Karpas-422 (cell line): Measurements from ENCODE around the gene RBPJ. TPM values are rescaled to one million over a fixed set of nuclear protein-coding genes. Genes with fewer than 3 reads are reported as not detected.

ENCODE experiments used
- DNase-seq: peaks from one replicate; pipeline ENCODE4 v3.0.0-alpha.2; 2015
- H2AFZ ChIP-seq: fragments of 200-600 bp; sonication (generic); 2 replicates; pipeline ENCODE4 v1.6.1; 2014; ENCODE audit warnings: antibody characterized with exemption, low read length, mixed read lengths
- H3K27ac ChIP-seq: fragments of 200-600 bp; sonication (generic); 2 replicates; pipeline ENCODE4 v1.5.1; 2014; ENCODE audit warnings: mild to moderate bottlenecking, low read length, moderate library complexity
- H3K27me3 ChIP-seq: fragments of 200-600 bp; sonication (generic); 2 replicates; pipeline ENCODE4 v1.6.1; 2014; ENCODE audit warnings: low read length, mixed read lengths
- H3K36me3 ChIP-seq: fragments of 200-600 bp; sonication (generic); 2 replicates; pipeline ENCODE4 v1.6.1; 2014; ENCODE audit warnings: low read length, mixed read lengths; ENCODE audit not compliant: insufficient read depth
- H3K4me1 ChIP-seq: fragments of 200-600 bp; sonication (generic); 2 replicates; pipeline ENCODE4 v1.6.1; 2014; ENCODE audit warnings: mild to moderate bottlenecking, low read length, mixed read lengths
- H3K4me2 ChIP-seq: fragments of 200-600 bp; sonication (generic); 2 replicates; pipeline ENCODE4 v1.6.1; 2014; ENCODE audit warnings: low read length, low read depth, mild to moderate bottlenecking; ENCODE audit not compliant: poor library complexity, severe bottlenecking
- H3K4me3 ChIP-seq: fragments of 200-600 bp; sonication (generic); 2 replicates; pipeline ENCODE4 v1.5.1; 2014; ENCODE audit warnings: mild to moderate bottlenecking, antibody characterized with exemption, low read length, mixed read lengths
- H3K79me2 ChIP-seq: fragments of 200-600 bp; sonication (generic); 2 replicates; pipeline ENCODE4 v1.6.1; 2014; ENCODE audit warnings: mild to moderate bottlenecking, low read length, mixed read lengths
- H3K9ac ChIP-seq: fragments of 200-600 bp; sonication (generic); 2 replicates; pipeline ENCODE4 v1.6.0; 2014; ENCODE audit warnings: low read length
- H3K9me2 ChIP-seq: fragments of 200-600 bp; sonication (generic), shearing (Covaris generic); replicated peaks from 2 replicates; pipeline ENCODE4 v1.6.0; 2014; ENCODE audit warnings: mild to moderate bottlenecking, low read length, moderate library complexity; ENCODE audit not compliant: insufficient read depth
- H3K9me3 ChIP-seq: fragments of 300-700, 200-600 bp; sonication (generic); 2 replicates; pipeline ENCODE4 v1.6.1; 2014; ENCODE audit warnings: low read length, mixed read lengths
- H4K20me1 ChIP-seq: fragments of 200-600 bp; sonication (generic); 2 replicates; pipeline ENCODE4 v1.6.1; 2014; ENCODE audit warnings: mild to moderate bottlenecking, antibody characterized with exemption, low read length, low read depth; ENCODE audit not compliant: insufficient read depth
- total RNA-seq: library from RNA; depleted of rRNA; stranded (reverse); fragments of >200 nt; shearing (Covaris generic); gene quantifications from 2 replicates; pipeline ENCODE4 v1.2.3, GENCODE V29; 2014; ENCODE audit warnings: low replicate concordance

Gene RBPJ
- total RNA-seq, 1 experiment from 2014 or later: 36.8 TPM

GRCh38 chr4:26342328-26343037 is 21.7 kb downstream of the RBPJ start:
- H3K36me3 ChIP-seq: no peaks in the 10 kb centered on the region
- peaks cover 51% of the 10 kb centered on the region for H4K20me1 ChIP-seq
- DNase-seq: no peak
- H3K9me2 ChIP-seq: no peaks in the 10 kb centered on the region
- peaks cover 50% of the 10 kb centered on the region for H3K79me2 ChIP-seq
- no peak overlapping the region for H2AFZ ChIP-seq
- no peak overlapping the region for H3K9ac ChIP-seq
- H3K27me3 ChIP-seq: no peaks in the 10 kb centered on the region
- H3K4me3 ChIP-seq: no peak overlapping the region
- H3K9me3 ChIP-seq: no peaks in the 10 kb centered on the region
- H3K27ac ChIP-seq: no peak overlapping the region
- H3K4me2 ChIP-seq: no peak overlapping the region
- H3K4me1 ChIP-seq: no peaks in the 10 kb centered on the region

- H3K9me3 ChIP-seq: no peaks in the 10 kb centered on the region
- H3K4me3 ChIP-seq: no peak overlapping the region
- H3K27ac ChIP-seq: no peak overlapping the region
- no peaks in the 10 kb centered on the region for H3K27me3 ChIP-seq
- H3K4me2 ChIP-seq: no peak overlapping the region
- H4K20me1 ChIP-seq: peaks cover 54% of the 10 kb centered on the region
- H2AFZ ChIP-seq: no peak overlapping the region
- H3K9me2 ChIP-seq: no peaks in the 10 kb centered on the region
- H3K36me3 ChIP-seq: no peaks in the 10 kb centered on the region
- no peaks in the 10 kb centered on the region for H3K4me1 ChIP-seq
- H3K9ac ChIP-seq: no peak overlapping the region
- no peak for DNase-seq
- peaks cover 48% of the 10 kb centered on the region for H3K79me2 ChIP-seq
Observed at GRCh38 chr4:26343038-26343398, 22.2 kb downstream of the RBPJ start.

- Histone ChIP-seq H3K27ac (no peak overlapping the region), H3K79me2 (peaks cover 66% of the 10 kb centered on the region), H3K27me3 (no peaks in the 10 kb centered on the region), H3K4me3 (no peak overlapping the region), H3K9me3 (no peaks in the 10 kb centered on the region), H4K20me1 (peaks cover 55% of the 10 kb centered on the region), H3K9me2 (no peaks in the 10 kb centered on the region), H3K4me1 (no peaks in the 10 kb centered on the region), H3K9ac (no peak overlapping the region), H3K36me3 (no peaks in the 10 kb centered on the region), H2AFZ (no peak overlapping the region), H3K4me2 (no peak overlapping the region)
- DNase-seq: no peak
Observed at GRCh38 chr4:26344901-26345564, 24.2 kb downstream of the RBPJ start.

- Histone ChIP-seq H3K79me2 (peaks cover 67% of the 10 kb centered on the region), H3K27me3 (no peaks in the 10 kb centered on the region), H3K9me3 (no peaks in the 10 kb centered on the region), H4K20me1 (peaks cover 57% of the 10 kb centered on the region), H3K4me1 (no peaks in the 10 kb centered on the region), H3K9ac (no peak overlapping the region), H3K27ac (no peak overlapping the region), H3K4me3 (no peak overlapping the region), H2AFZ (no peak overlapping the region), H3K9me2 (no peaks in the 10 kb centered on the region), H3K36me3 (no peaks in the 10 kb centered on the region), H3K4me2 (no peak overlapping the region)
- DNase-seq: no peak
Observed at GRCh38 chr4:26345565-26345938, 24.7 kb downstream of the RBPJ start.

GRCh38 chr4:26346203-26346620 is 25.4 kb downstream of the RBPJ start:
- Histone ChIP-seq H3K9me2 (no peaks in the 10 kb centered on the region), H4K20me1 (peaks cover 57% of the 10 kb centered on the region), H3K9ac (no peak overlapping the region), H3K4me1 (no peaks in the 10 kb centered on the region), H3K36me3 (no peaks in the 10 kb centered on the region), H3K79me2 (peaks cover 73% of the 10 kb centered on the region), H2AFZ (no peak overlapping the region), H3K27me3 (no peaks in the 10 kb centered on the region), H3K27ac (no peak overlapping the region), H3K9me3 (no peaks in the 10 kb centered on the region), H3K4me3 (no peak overlapping the region), H3K4me2 (no peak overlapping the region)
- no peak for DNase-seq

GRCh38 chr4:26349496-26349895 is 28.7 kb downstream of the RBPJ start:
- Histone ChIP-seq H3K79me2 (peaks cover 70% of the 10 kb centered on the region), H3K27me3 (no peaks in the 10 kb centered on the region), H3K9me2 (no peaks in the 10 kb centered on the region), H3K4me3 (no peak overlapping the region), H3K9me3 (no peaks in the 10 kb centered on the region), H3K9ac (no peak overlapping the region), H3K36me3 (no peaks in the 10 kb centered on the region), H4K20me1 (peaks cover 51% of the 10 kb centered on the region), H3K4me1 (no peaks in the 10 kb centered on the region), H3K27ac (no peak overlapping the region), H2AFZ (no peak overlapping the region), H3K4me2 (no peak overlapping the region)
- no peak for DNase-seq

- Histone ChIP-seq H3K36me3 (no peaks in the 10 kb centered on the region), H3K9me2 (no peaks in the 10 kb centered on the region), H3K27me3 (no peaks in the 10 kb centered on the region), H3K9ac (no peak overlapping the region), H3K79me2 (peaks cover 65% of the 10 kb centered on the region), H2AFZ (no peak overlapping the region), H3K4me2 (no peak overlapping the region), H3K9me3 (no peaks in the 10 kb centered on the region), H3K27ac (no peak overlapping the region), H4K20me1 (peaks cover 44% of the 10 kb centered on the region), H3K4me3 (no peak overlapping the region), H3K4me1 (0 out of 2 replicates have a peak, but pooled peaks cover 4% of the 10 kb centered on the region)
- no peak for DNase-seq
Observed at GRCh38 chr4:26351685-26352084, 30.9 kb downstream of the RBPJ start.

- Histone ChIP-seq H3K4me3 (no peak overlapping the region), H3K4me1 (0 out of 2 replicates have a peak, but pooled peaks cover 4% of the 10 kb centered on the region), H3K27ac (no peak overlapping the region), H2AFZ (no peak overlapping the region), H3K9me3 (no peaks in the 10 kb centered on the region), H3K9me2 (no peaks in the 10 kb centered on the region), H3K36me3 (no peaks in the 10 kb centered on the region), H3K27me3 (no peaks in the 10 kb centered on the region), H3K9ac (no peak overlapping the region), H4K20me1 (0 out of 2 replicates have a peak, but pooled peaks cover 22% of the 10 kb centered on the region), H3K79me2 (peaks cover 64% of the 10 kb centered on the region), H3K4me2 (no peak overlapping the region)
- DNase-seq: no peak
Observed at GRCh38 chr4:26354491-26354890, 33.7 kb downstream of the RBPJ start.
